MM.1S (cell line): Measurements from ENCODE around the gene CISD2.

Experiments used
- CTCF ChIP-seq: fragments of 300-600 bp; sonication (generic); IDR thresholded peaks from 2 replicates; pipeline ENCODE4 v1.5.1; 2016; ENCODE audit warnings: antibody characterized with exemption, low read length, mixed read lengths
- EZH2 ChIP-seq: fragments of 300-600 bp; sonication (generic); optimal IDR thresholded peaks from 2 replicates; pipeline ENCODE3; 2017; ENCODE audit warnings: low read depth, mild to moderate bottlenecking, antibody characterized with exemption, low read length, mixed read lengths

- TF ChIP-seq CTCF, result no peak
- no peak for TF ChIP-seq EZH2
Observed at GRCh38 chr4:102847687-102848086, 21.1 kb upstream of the CISD2 start.
